ENCODE data around the gene SLC26A9. TPM values are rescaled to one million over a fixed set of nuclear protein-coding genes. Genes with fewer than 3 reads are reported as not detected.
A peak's percentile ranks its signal among the peaks of the same experiment; 100 is the strongest.

SLC26A9 gene
- total RNA-seq, 1 experiment from 2014 or later = not detected

- intact Hi-C loops (cut with micrococcal nuclease) = no loop called here
- Histone ChIP-seq H3K4me3 (ENCODE audit: low read length) (no peak overlapping the region), H3K9ac (ENCODE audit: low read length) (no peak overlapping the region), H3K4me2 (ENCODE audit: low read length) (no peak overlapping the region), H3K79me2 (ENCODE audit: low read length) (no peaks in the 10 kb centered on the region), H3F3A (ENCODE audit: low read length, unreplicated experiment) (no peaks in the 10 kb centered on the region), H3K9me2 (replicated peaks; ENCODE audit: low read length) (no peaks in the 10 kb centered on the region), H3K36me3 (ENCODE audit: low read depth, low read length) (no peaks in the 10 kb centered on the region), H3K27ac (ENCODE audit: low read length) (no peak overlapping the region), H4K20me1 (ENCODE audit: low read length) (no peaks in the 10 kb centered on the region), H2AFZ (ENCODE audit: low read length) (no peak overlapping the region), H3K27me3 (ENCODE audit: low read length) (peaks cover 50% of the 10 kb centered on the region), H3K9me3 (ENCODE audit: low read length) (no peaks in the 10 kb centered on the region), H3K4me1 (ENCODE audit: insufficient read depth, low read length) (peaks cover 8% of the 10 kb centered on the region; the same call in 1 of the 2 replicates)
- ATAC-seq (no peak), DNase-seq (no peak)
- ChIA-PET CTCF (no interaction called here), POLR2A (ENCODE audit: unreplicated experiment) (no interaction called here)
- TF ChIP-seq CTCF (conservative IDR thresholded peaks at IDR 0.05; ENCODE audit: low read depth, low read length) = no peak
- no peak for TF ChIP-seq EZH2phosphoT487 (IDR thresholded peaks at IDR 0.05; ENCODE audit: borderline replicate concordance, low read length)
- TF ChIP-seq EZH2 (IDR thresholded peaks at IDR 0.05; ENCODE audit: low read length, unreplicated experiment) = no peak
- no TSS peak for BruUV-seq (replicated peaks)
These were observed 45.3 kb upstream of the SLC26A9 start for GRCh38 chr1:205988585-205988995.

- Histone ChIP-seq H3K36me3 (ENCODE audit: low read depth, low read length) (no peaks in the 10 kb centered on the region), H3K9me2 (replicated peaks; ENCODE audit: low read length) (no peaks in the 10 kb centered on the region), H3K79me2 (ENCODE audit: low read length) (no peaks in the 10 kb centered on the region), H3K27me3 (ENCODE audit: low read length) (peaks cover 35% of the 10 kb centered on the region), H3K4me3 (ENCODE audit: low read length) (no peak overlapping the region), H4K20me1 (ENCODE audit: low read length) (no peaks in the 10 kb centered on the region), H3K9ac (ENCODE audit: low read length) (no peak overlapping the region), H3K9me3 (ENCODE audit: low read length) (no peaks in the 10 kb centered on the region), H2AFZ (ENCODE audit: low read length) (no peak overlapping the region), H3K4me1 (ENCODE audit: insufficient read depth, low read length) (peaks cover 9% of the 10 kb centered on the region; the same call in 1 of the 2 replicates), H3K4me2 (ENCODE audit: low read length) (no peak overlapping the region), H3F3A (ENCODE audit: low read length, unreplicated experiment) (no peaks in the 10 kb centered on the region), H3K27ac (ENCODE audit: low read length) (no peak overlapping the region)
- BruUV-seq (replicated peaks) = no TSS peak
- no peak for ATAC-seq
- DNase-seq = no peak
- POLR2A ChIA-PET (ENCODE audit: unreplicated experiment) = no interaction called here
- intact Hi-C loops (cut with micrococcal nuclease) = no loop called here
- TF ChIP-seq EZH2phosphoT487 (IDR thresholded peaks at IDR 0.05; ENCODE audit: borderline replicate concordance, low read length) = no peak
- CTCF ChIA-PET = interaction anchor here (0.9 to 1.6 kb wide), 2 partner anchors 10 to 68 kb away, joined by 3 to 15 read pairs; no protein-coding TSS in a partner anchor
These were observed 43.6 kb upstream of the SLC26A9 start for GRCh38 chr1:205986861-205987260.

DNA sequence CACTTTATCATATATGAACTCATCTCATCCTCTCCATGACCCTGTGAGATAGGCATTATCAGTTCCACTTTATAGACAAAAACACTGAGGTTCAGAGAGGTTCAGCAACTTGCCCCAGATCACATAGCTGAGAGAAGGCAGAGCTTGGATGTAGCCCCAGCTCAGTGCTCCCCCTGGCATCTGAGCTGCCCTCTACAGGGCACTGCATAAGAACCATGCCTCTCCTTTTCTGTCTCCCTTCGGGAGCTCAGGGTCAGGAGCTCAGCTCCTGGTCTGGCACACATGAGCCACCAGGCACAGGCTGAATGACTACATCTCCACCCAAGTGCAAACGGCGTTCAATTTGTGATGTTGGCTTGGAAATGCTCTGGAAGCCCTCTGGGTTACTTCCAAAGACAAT, 43.0 kb upstream of the SLC26A9 start:
- no peaks in the 10 kb centered on the region for H3F3A ChIP-seq (ENCODE audit: low read length, unreplicated experiment)
- H3K4me2 ChIP-seq (ENCODE audit: low read length) = no peak overlapping the region
- intact Hi-C loops (cut with micrococcal nuclease) = no loop called here
- no peak overlapping the region for H3K4me3 ChIP-seq (ENCODE audit: low read length)
- ChIA-PET POLR2A (ENCODE audit: unreplicated experiment) (interaction anchor here (0.7 kb wide), 1 partner anchor 122 kb away, joined by 3 read pairs; no protein-coding TSS in a partner anchor), CTCF (interaction anchor here (0.5 to 1.6 kb wide), 3 partner anchors 9 to 1538 kb away, joined by 3 to 15 read pairs (median 3); no protein-coding TSS in a partner anchor)
- no peak for TF ChIP-seq EZH2phosphoT487 (IDR thresholded peaks at IDR 0.05; ENCODE audit: borderline replicate concordance, low read length)
- TF ChIP-seq EZH2 (IDR thresholded peaks at IDR 0.05; ENCODE audit: low read length, unreplicated experiment) = no peak
- peak; percentile 44 for TF ChIP-seq CTCF (conservative IDR thresholded peaks at IDR 0.05; ENCODE audit: low read depth, low read length)
- peaks cover 29% of the 10 kb centered on the region for H3K27me3 ChIP-seq (ENCODE audit: low read length)
- H2AFZ ChIP-seq (ENCODE audit: low read length) = no peak overlapping the region
- H3K36me3 ChIP-seq (ENCODE audit: low read depth, low read length) = no peaks in the 10 kb centered on the region
- no peaks in the 10 kb centered on the region for H3K79me2 ChIP-seq (ENCODE audit: low read length)
- no peaks in the 10 kb centered on the region for H4K20me1 ChIP-seq (ENCODE audit: low read length)
- peaks cover 9% of the 10 kb centered on the region; the same call in 1 of the 2 replicates for H3K4me1 ChIP-seq (ENCODE audit: insufficient read depth, low read length)
- BruUV-seq (replicated peaks) = no TSS peak
- ATAC-seq (no peak; the same call in 1 of the 2 replicates), DNase-seq (no peak)
- H3K9ac ChIP-seq (ENCODE audit: low read length) = no peak overlapping the region
- no peaks in the 10 kb centered on the region for H3K9me2 ChIP-seq (replicated peaks; ENCODE audit: low read length)
- no peak overlapping the region for H3K27ac ChIP-seq (ENCODE audit: low read length)
- H3K9me3 ChIP-seq (ENCODE audit: low read length) = no peaks in the 10 kb centered on the region
